ENCODE results near the gene DHRS9.
"Not testable (repeated sequence)": the region's sequence is repeated elsewhere in the genome, so short reads cannot be mapped to it uniquely, and the experiment has no call there.

Gene DHRS9

GRCh38 chr2:169069341-169069740 is at the start of gene DHRS9:
Gene DHRS9, plus strand, starts transcription at chr2:169069563. Its CDS starts 12,019 bp downstream, at chr2:169081582.
- no peak for DNase-seq

GRCh38 chr2:169023161-169023560 is 46.2 kb upstream of the DHRS9 start:
- DNase-seq = no peak

- no peak for DNase-seq
Observed at GRCh38 chr2:169026056-169026455, 43.3 kb upstream of the DHRS9 start.

- no peak for DNase-seq
Observed at GRCh38 chr2:169027234-169027633, 42.1 kb upstream of the DHRS9 start.

GRCh38 chr2:169029341-169029740 is 40.0 kb upstream of the DHRS9 start:
- no peak for DNase-seq

GRCh38 chr2:169031202-169031601 is 38.2 kb upstream of the DHRS9 start, which contains the start of gene ABCB11:
Gene ABCB11, minus strand, starts transcription at chr2:169031324. Its CDS starts 13,199 bp downstream, at chr2:169018125.
- DNase-seq = no peak

GRCh38 chr2:169034256-169034655 is 35.1 kb upstream of the DHRS9 start:
- no peak for DNase-seq

GRCh38 chr2:169034984-169035544 is 34.3 kb upstream of the DHRS9 start:
- no peak for DNase-seq

GRCh38 chr2:169035887-169036286 is 33.5 kb upstream of the DHRS9 start:
- DNase-seq = no peak

GRCh38 chr2:169036736-169037440 is 32.5 kb upstream of the DHRS9 start:
- no peak for DNase-seq

GRCh38 chr2:169038338-169038757 is 31.0 kb upstream of the DHRS9 start:
- no peak for DNase-seq

- DNase-seq = no peak
Observed at GRCh38 chr2:169039702-169040101, 29.7 kb upstream of the DHRS9 start.

GRCh38 chr2:169041594-169041993 is 27.8 kb upstream of the DHRS9 start:
- no peak for DNase-seq

- DNase-seq = no peak
Observed at GRCh38 chr2:169042856-169043255, 26.5 kb upstream of the DHRS9 start.

- no peak for DNase-seq
Observed at GRCh38 chr2:169046440-169047151, 22.8 kb upstream of the DHRS9 start.

GRCh38 chr2:169047256-169048250 is 21.8 kb upstream of the DHRS9 start:
- DNase-seq = no peak

- no peak for DNase-seq
Observed at GRCh38 chr2:169049142-169049541, 20.2 kb upstream of the DHRS9 start.

GRCh38 chr2:169050476-169051240 is 18.7 kb upstream of the DHRS9 start:
- DNase-seq = no peak

- not testable (repeated sequence) for DNase-seq
Observed at GRCh38 chr2:169054575-169054974, 14.8 kb upstream of the DHRS9 start.

GRCh38 chr2:169064199-169064598 is 5.2 kb upstream of the DHRS9 start:
- DNase-seq = not testable (repeated sequence)

- no peak for DNase-seq
Observed at GRCh38 chr2:169065422-169065821, 3.9 kb upstream of the DHRS9 start.

Measured in right forelimb (tissue), 1 donor.